Thymus (tissue), 11 donors: ENCODE results near the gene FAM131C. TPM values are rescaled to one million over a fixed set of nuclear protein-coding genes. Genes with fewer than 3 reads are reported as not detected.
"Not testable (repeated sequence)": the region's sequence is repeated elsewhere in the genome, so short reads cannot be mapped to it uniquely, and the experiment has no call there.

Experiments
- DNase-seq, 9 donors: peaks; one replicate each; pipeline ENCODE4 v3.0.0-alpha.2; 2013; ENCODE audit warnings: low spot score in 9 of 9, low read depth in 6 of 9, missing footprints in 1 of 9
- H3K27ac ChIP-seq, 2 donors: one replicate each; pipeline ENCODE4 v1.5.1; 2013; ENCODE audit warnings: control low read depth in 1 of 2, low read depth in 1 of 2, low read length in 1 of 2, mild to moderate bottlenecking in 1 of 2, moderate library complexity in 1 of 2
- H3K27me3 ChIP-seq, 2 donors: one replicate each; pipeline ENCODE4 v1.5.1; 2013; ENCODE audit warnings: low read length in 1 of 2; ENCODE audit not compliant: control insufficient read depth in 2 of 2, insufficient read depth in 1 of 2
- H3K36me3 ChIP-seq, 2 donors: one replicate each; pipeline ENCODE4 v1.5.1; 2013; ENCODE audit warnings: low read length in 1 of 2, mild to moderate bottlenecking in 1 of 2, moderate library complexity in 1 of 2; ENCODE audit not compliant: control insufficient read depth in 2 of 2, insufficient read depth in 2 of 2
- H3K4me1 ChIP-seq, 2 donors: one replicate each; pipeline ENCODE4 v1.5.1; 2013; ENCODE audit warnings: low read length in 2 of 2; ENCODE audit not compliant: control insufficient read depth in 2 of 2, insufficient read depth in 2 of 2
- H3K4me3 ChIP-seq, 2 donors: one replicate each; pipeline ENCODE4 v1.5.1; 2013; ENCODE audit warnings: low read length in 2 of 2, control low read depth in 1 of 2, mild to moderate bottlenecking in 1 of 2
- H3K9me3 ChIP-seq, 2 donors: one replicate each; pipeline ENCODE4 v1.5.1; 2013; ENCODE audit warnings: low read length in 1 of 2, mild to moderate bottlenecking in 1 of 2; ENCODE audit not compliant: control insufficient read depth in 2 of 2, insufficient read depth in 1 of 2
- WGBS: extraction: QIAGEN DNeasy Blood & Tissue Kit; methylation state at CpG from one replicate; pipeline ENCODE4 v1.1.7; 2013; 5-methylcytosine and 5-hydroxymethylcytosine counted together
- polyA plus RNA-seq: library from polyadenylated mRNA; stranded (reverse); fragments of 200-250 nt; gene quantifications from one replicate; pipeline ENCODE4 v1.2.3, GENCODE V29; 2013
- total RNA-seq: library from RNA; stranded (reverse); fragments of 120-200 nt; gene quantifications from one replicate; pipeline ENCODE4 v1.2.4, GENCODE V29; 2013
- donor health status: healthy.

FAM131C gene
- total and polyA plus RNA-seq, 2 donors: 0.05 to 0.96 TPM

DNA sequence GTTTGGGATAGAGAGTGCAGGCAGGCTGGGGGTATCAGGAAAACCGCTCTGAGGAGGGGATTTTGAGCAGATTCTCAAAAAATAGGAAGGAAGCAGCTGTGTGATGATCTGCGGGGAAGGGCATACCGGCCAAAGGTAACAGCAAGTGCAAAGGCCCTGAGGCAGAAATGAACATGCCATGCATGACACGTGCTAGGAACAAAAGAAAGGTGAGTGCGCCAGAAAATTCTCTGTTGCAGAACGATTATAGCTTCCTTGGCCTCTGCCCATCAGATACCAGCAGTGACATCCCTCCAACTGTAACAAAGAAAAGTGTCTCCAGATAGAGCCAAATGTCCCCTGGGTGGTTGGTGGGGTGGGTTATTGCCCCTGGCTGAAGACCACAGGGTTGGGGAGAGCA is 37.0 kb upstream of the FAM131C start:
- H3K27me3 ChIP-seq: peaks cover 0 to 5% of the 10 kb centered on the region in 2 donors
- DNase-seq: no peak
- H3K4me1 ChIP-seq: no peaks in the 10 kb centered on the region
- no peak overlapping the region for H3K27ac ChIP-seq
- 91% methylated on average over 6 of the region's 6 CpGs for WGBS
- H3K36me3 ChIP-seq: no peaks in the 10 kb centered on the region
- no peak overlapping the region for H3K4me3 ChIP-seq
- peaks cover 2 to 7% of the 10 kb centered on the region in 2 donors for H3K9me3 ChIP-seq

DNA sequence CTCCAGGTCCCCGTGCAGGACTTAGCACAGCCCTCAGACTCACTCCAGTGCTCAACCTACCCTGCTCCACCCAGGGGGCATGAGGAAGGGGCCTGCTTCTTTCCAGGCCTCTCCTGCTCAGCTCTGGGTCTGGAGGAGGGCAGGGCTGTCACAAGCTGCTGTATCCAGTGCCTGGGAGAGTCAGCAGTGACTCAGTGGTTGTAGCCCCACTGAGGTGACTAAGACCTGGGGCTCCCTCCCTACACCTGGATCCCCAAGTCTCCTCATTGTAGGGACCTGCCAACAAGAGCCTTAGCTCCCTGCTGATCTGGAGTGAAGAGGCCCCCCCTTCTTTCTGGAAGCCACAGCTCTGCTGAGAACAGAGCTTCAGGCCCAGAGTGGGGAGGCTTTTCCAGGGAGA is 36.1 kb upstream of the FAM131C start:
- no peak for DNase-seq
- peaks cover 0 to 5% of the 10 kb centered on the region in 2 donors for H3K27me3 ChIP-seq
- H3K36me3 ChIP-seq: no peaks in the 10 kb centered on the region
- no peaks in the 10 kb centered on the region for H3K4me1 ChIP-seq
- 94% methylated on average over 1 of the region's 1 CpG for WGBS
- no peak overlapping the region for H3K4me3 ChIP-seq
- no peak overlapping the region for H3K27ac ChIP-seq
- H3K9me3 ChIP-seq: peaks cover 2 to 7% of the 10 kb centered on the region in 2 donors

DNA sequence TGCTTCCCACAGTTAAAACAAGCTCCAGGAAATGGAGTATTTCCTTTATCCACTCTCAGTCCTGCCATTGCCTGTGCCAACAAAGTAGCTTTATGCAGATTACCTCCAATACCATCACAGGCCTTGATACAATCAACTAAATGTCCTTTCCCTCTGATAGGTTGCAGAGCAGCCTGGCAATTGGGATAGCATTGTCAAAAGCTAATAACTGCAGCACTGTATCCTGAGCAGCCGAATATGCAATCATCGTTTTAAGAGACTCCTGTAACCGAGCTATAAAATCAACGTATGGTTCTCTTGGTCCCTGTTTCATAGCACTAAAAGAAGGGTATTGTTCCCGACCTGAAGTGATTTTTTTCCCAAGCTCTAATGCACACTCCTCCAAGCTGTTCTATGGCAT is 33.6 kb upstream of the FAM131C start:
- not testable (repeated sequence) for H3K4me1 ChIP-seq, H3K27me3 ChIP-seq, H3K4me3 ChIP-seq, DNase-seq, H3K36me3 ChIP-seq, H3K27ac ChIP-seq
- H3K9me3 ChIP-seq: peaks cover 2 to 14% of the 10 kb centered on the region in 2 donors
- WGBS: 69% methylated on average over 5 of the region's 5 CpGs

DNA sequence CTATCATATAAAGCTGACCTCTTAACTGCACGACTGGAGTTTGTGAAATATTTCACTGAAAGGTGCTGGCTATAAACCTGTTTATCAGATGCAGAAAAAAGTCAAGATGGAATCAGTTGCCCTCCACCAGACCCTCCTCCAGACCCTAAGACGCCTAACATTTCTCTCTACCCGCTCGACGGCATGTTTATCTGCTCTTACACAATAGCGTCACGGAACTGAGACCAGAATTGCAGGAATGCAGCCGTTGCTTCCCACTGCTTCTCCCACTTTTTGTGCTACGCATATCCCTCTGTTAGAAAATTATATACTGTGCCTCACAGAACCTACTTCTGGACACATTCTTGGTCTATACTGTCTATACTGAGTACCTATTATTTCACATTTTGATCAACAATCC is 28.2 kb upstream of the FAM131C start:
- Histone ChIP-seq H3K4me1 (no peaks in the 10 kb centered on the region), H3K27me3 (peaks cover 0 to 2% of the 10 kb centered on the region in 2 donors), H3K9me3 (peaks cover 0 to 8% of the 10 kb centered on the region in 2 donors), H3K27ac (no peak overlapping the region), H3K4me3 (no peak overlapping the region), H3K36me3 (no peaks in the 10 kb centered on the region)
- WGBS: 84% methylated on average over 9 of the region's 9 CpGs
- no peak for DNase-seq

DNA sequence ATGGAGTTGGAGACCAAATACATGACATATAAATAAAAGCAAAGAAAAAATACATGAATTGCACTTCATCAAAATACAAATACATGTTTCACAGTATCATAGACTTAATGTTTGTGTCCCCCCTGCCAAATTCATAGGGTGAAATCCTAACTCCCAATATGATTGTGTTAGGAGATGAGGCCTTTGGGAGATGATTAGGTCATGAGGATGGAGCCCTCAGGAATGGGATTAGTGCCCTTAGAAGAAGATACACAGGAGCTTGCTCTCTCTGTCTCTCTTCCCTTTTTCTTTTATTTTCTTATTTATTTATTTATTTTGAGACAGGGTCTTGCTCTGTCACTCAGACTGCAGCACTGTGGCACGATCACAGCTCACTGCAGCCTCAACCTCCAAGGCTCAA is 26.0 kb upstream of the FAM131C start:
- H3K9me3 ChIP-seq: peaks cover 0 to 8% of the 10 kb centered on the region in 2 donors
- H3K27ac ChIP-seq: no peak overlapping the region
- no peak for DNase-seq
- 84% methylated on average over 1 of the region's 1 CpG for WGBS
- H3K4me3 ChIP-seq: no peak overlapping the region
- peaks cover 0 to 13% of the 10 kb centered on the region in 2 donors for H3K27me3 ChIP-seq
- no peaks in the 10 kb centered on the region for H3K36me3 ChIP-seq
- no peaks in the 10 kb centered on the region for H3K4me1 ChIP-seq

DNA sequence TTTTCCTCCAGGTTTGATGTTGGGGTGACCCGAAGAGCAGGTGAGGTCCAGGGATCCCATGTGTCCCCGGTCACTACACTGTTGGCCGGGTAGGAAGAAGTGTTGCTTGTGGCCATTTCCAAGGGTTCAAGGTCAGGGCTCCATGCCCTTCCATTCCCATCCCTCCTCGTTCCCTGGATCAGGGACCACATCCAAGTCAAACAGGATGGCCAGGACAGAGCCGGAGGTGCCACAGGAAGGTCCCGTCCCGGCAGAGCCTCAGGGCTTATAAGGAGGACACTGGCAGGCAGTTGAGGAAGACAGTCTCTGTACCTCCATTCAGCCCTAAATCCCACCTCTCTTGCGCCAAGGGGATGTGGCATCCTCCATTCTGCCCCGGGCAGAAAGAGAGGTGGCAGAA is 22.0 kb upstream of the FAM131C start:
- Histone ChIP-seq H3K9me3 (no peaks in the 10 kb centered on the region), H3K36me3 (no peaks in the 10 kb centered on the region), H3K4me3 (no peak overlapping the region), H3K27ac (no peak overlapping the region), H3K4me1 (no peaks in the 10 kb centered on the region), H3K27me3 (peaks cover 0 to 32% of the 10 kb centered on the region in 2 donors)
- DNase-seq: no peak
- 88% methylated on average over 9 of the region's 9 CpGs for WGBS

DNA sequence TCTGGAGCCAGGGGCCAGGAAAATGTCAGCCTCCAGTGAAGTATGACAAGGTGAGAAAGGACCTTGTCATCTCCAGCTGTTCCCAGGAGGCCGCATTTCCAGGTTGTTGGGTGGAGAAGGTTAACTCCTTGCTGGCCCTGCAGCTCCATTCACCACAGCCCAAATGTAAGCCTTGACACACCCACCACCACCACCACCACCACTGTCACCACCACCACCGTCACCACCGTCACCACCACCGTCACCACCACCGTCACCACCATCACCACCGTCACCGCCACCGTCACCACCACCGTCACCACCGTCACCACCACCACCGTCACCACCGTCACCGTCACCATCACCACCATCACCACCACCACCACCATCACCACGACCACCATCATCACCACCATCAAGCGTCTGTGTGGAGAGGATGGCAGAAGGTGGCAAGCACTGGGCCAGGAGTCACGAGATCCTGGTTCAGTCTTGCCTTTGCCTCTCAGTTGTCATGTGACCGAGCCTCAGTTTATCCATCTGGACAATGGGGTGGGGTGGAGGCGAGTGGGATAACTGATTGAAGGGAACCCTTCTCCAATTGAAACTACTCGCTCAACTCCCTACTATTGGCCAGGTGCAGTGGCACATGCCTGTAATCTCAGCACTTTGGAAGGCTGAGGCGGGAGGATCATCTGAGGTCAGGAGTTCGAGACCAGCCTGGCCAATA is 21.2 kb upstream of the FAM131C start:
- 94% methylated on average over 21 of the region's 21 CpGs for WGBS
- Histone ChIP-seq H3K27me3 (peaks cover 0 to 32% of the 10 kb centered on the region in 2 donors), H3K36me3 (no peaks in the 10 kb centered on the region), H3K4me3 (no peak overlapping the region), H3K4me1 (no peaks in the 10 kb centered on the region), H3K9me3 (no peaks in the 10 kb centered on the region), H3K27ac (no peak overlapping the region)
- no peak for DNase-seq

DNA sequence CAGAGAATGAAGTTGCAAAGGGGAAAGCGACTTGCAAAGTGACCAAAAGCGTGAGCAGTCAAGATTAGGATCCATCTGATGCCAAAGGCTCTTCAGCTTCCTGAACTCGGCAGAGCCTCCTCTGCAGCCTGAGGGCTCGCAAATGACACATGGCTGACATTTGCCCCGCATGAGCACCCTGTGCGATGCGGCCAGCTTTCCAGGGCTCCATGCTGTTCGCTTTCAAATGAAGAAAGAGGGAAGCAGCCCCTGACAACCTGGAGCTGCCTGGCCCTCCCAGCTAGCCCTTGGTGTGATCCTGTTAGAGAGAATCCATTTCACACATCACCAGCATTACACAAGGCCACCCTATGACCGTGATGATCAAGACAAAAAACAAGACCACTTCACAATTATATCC is 20.2 kb upstream of the FAM131C start:
- DNase-seq: no peak
- H3K27ac ChIP-seq: no peak overlapping the region

DNA sequence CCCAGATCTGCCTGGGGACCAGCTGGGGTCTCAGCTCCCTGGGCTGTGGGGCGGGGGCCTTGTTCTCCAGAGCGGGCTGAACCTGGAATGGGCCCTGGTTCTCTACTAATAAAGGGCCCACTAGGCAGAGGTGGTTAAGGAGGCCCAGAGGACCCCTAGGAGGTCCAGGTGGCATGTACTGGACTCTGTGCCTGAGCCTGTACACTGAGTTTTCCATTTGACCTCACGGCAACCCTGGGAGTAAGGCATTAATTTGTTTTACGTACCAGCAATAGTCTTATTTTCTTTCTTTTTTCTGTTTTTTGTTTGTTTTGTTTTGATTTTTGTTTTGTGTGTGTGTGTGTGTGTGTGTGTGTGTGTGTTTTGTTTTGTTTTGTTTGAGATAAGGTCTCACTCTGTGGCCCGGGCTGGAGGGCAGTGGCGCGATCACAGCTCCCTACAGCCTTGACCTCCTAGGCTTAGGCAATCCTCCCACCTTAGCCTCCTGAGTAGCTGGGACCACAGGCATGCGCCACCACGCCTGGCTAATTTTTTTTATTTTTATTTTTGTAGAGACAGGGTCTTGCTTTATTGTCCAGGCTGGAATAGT is 19.6 kb upstream of the FAM131C start:
- H3K4me1 ChIP-seq: no peaks in the 10 kb centered on the region
- 96% methylated on average over 9 of the region's 9 CpGs for WGBS

More for the DNA sequence above, 20.2 kb upstream of the FAM131C start:
- H3K4me1 ChIP-seq: no peaks in the 10 kb centered on the region
- 83% methylated on average over 9 of the region's 9 CpGs for WGBS
- H3K36me3 ChIP-seq: no peaks in the 10 kb centered on the region
- H3K9me3 ChIP-seq: no peaks in the 10 kb centered on the region
- H3K4me3 ChIP-seq: no peak overlapping the region
- H3K27me3 ChIP-seq: peaks cover 0 to 32% of the 10 kb centered on the region in 2 donors

More for the DNA sequence above, 19.6 kb upstream of the FAM131C start:
- Histone ChIP-seq H3K27ac (no peak overlapping the region), H3K27me3 (peaks cover 0 to 32% of the 10 kb centered on the region in 2 donors), H3K36me3 (no peaks in the 10 kb centered on the region), H3K4me3 (no peak overlapping the region), H3K9me3 (no peaks in the 10 kb centered on the region)
- no peak for DNase-seq
